Fibroblast of skin of left biceps (primary cell): ENCODE measurements around the gene SMAD3.
"Not testable (repeated sequence)": the region's sequence is repeated elsewhere in the genome, so short reads cannot be mapped to it uniquely, and the experiment has no call there.

Experiments
- DNase-seq, 2 experiments: peaks; one replicate each; pipeline ENCODE4 v3.0.0-alpha.2; 2013; ENCODE audit warnings: low read depth in 2 of 2

The SMAD3 gene

DNA sequence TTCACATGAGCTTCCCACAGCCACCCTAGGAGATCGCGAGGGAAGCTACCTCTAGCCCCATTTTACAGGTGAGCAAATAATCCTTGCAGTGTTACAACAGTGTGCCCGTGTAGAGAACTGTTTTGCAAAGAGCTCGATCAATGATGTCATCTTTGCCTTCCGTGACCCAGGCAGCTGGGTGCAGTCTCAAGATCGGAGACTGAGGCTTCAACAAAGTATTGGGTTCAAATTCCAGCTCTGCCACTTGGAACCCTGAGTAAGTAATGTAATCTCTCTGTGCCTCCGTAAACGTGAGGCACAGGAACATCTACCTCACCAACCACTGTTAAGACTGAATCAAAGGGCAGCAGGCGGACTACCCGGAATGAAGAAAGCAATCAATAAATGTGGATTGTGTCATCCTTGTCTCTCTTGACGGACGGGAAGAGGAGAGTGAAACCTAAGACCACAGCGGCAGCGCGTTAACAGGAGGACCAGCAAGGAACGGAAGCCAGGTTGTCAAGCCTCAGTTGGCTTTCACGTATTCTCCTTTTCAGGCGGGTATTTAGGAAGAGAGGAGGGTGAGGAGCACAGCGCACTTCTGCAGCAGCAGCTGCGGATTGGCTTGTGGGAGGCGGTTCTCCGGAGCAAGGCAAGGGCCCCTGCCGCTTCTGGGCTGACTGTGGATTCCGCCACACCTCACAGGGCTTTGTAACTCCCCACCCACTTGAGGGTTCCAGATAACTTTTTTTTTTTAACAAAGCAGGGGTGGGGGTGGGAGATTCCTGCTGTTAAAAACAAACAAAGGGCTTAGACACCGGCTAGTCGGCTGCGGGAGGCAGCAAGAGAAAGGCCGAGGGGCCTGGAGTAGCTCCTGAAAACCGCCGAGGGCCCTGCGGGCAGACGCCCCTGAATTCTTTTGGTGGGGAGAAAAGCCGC lies 1.5 kb upstream of the SMAD3 start:
- DNase-seq: no peak

DNA sequence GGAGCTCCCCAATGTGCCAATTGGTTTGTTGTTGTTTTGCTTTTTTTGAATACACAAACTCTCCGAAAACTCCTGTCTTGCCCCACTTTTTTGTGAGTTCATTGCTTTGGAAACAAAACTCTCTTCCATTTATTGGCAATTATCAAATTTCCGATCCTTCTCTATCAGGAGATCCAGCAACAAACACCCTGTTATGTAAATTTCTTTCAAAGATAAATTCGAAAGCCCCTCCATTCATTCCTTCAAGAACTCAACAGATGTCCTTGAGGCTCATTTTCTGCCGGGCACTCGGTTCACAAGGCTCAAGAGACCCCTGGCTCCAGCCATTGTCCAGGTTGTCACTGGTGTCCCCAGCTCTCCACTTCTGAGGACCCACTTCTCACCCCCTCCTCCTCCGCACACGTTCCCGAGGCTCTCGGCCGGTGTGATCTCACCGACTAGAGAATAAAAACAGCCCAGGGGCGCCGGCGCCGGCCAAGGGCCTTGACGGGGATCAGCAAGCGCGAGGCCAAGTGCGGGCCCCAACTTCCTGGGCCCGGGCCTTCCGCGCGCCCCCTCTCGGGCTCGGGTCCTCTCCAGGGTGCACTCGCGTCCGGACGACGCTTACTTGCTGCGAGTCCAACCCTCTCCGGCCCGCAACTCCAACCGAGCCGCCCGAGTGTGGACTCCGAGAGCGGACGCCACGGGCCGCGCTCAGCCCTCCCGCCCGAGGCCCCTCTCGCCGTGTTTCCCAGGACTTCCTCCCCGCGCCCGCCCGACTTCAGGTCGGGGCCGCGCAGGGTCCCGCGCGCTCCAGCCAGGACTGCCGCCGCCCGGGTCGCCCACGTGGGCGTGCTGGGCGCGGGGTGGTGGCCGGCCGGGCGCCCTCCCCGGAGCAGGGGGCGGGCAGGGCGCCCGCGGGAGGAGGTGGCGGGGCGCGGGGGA lies 533 bp upstream of the SMAD3 start:
- no peak for DNase-seq

DNA sequence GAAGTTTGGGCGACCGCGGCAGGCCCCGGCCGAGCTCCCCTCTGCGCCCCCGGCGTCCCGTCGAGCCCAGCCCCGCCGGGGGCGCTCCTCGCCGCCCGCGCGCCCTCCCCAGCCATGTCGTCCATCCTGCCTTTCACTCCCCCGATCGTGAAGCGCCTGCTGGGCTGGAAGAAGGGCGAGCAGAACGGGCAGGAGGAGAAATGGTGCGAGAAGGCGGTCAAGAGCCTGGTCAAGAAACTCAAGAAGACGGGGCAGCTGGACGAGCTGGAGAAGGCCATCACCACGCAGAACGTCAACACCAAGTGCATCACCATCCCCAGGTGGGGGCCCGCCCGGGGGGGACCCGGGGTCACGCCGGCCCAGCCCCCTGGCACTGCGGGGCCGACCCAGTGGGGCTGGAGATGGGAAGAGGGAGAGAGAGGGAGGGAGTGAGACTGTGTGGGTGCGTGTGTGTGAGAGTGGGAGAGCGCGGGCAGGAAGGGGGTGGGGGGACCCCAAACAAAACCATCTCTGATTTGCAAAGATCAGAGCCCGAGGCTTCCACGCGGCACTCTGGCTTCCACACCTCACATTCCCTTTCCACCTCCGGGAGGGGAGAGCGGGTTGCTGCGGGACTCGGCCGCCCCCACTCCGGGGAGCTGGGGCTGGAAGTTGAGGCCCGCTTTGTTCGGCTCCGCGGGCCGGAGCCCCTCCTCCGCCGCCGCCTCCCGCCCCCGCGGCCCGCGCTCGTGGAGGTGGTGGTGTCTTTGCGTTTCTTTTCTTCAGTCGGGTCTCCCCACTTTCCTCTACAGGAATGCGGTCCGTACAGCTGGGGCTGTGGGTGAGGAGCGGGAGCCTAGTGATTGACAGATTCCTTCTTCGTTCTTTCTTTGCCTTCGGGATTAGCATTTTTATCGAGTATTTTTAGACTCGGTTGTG lies 898 bp downstream of the SMAD3 start:
- DNase-seq: no peak

DNA sequence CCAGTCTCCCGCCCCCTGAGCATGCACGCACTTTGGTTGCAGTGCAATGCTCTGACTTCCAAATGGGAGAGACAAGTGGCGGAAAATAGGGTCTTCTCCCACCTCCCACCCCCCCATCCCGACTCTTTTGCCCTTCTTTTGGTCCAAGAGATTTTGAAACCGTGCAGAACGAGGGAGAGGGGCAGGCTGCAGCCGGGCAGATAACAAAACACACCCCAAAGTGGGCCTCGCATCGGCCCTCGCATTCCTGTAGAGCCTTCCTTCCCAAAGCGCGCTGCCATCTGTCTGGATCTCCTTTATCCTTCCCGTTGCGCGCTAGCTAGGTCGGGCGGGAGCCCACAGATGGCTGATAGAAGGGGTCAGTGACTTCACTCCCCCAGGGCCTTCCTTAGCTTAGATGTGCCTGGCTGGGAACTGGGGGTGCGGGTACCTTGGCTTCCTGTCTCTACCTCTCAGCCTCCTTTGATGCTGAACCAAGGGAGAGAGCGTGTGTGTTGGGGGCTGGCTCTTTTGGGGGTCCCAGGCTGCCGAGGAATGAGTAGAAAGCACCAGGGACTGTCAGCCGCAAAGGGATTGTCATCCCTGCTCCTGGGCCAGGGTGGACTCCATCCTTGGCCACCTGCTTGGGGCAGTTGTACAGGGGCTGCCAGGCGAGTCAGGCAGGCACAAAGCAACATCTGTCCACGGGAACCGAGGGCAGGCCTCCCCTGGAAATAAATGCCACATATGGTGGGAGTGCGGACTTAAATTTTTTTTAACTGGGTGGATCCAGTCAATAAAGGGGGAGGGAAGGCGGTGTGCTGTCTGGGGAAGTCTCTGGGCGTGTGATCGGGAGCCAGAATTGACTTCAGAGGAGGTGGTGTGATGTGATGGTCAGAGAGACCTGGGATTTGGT lies 1.8 kb downstream of the SMAD3 start:
- DNase-seq: no peak

DNA sequence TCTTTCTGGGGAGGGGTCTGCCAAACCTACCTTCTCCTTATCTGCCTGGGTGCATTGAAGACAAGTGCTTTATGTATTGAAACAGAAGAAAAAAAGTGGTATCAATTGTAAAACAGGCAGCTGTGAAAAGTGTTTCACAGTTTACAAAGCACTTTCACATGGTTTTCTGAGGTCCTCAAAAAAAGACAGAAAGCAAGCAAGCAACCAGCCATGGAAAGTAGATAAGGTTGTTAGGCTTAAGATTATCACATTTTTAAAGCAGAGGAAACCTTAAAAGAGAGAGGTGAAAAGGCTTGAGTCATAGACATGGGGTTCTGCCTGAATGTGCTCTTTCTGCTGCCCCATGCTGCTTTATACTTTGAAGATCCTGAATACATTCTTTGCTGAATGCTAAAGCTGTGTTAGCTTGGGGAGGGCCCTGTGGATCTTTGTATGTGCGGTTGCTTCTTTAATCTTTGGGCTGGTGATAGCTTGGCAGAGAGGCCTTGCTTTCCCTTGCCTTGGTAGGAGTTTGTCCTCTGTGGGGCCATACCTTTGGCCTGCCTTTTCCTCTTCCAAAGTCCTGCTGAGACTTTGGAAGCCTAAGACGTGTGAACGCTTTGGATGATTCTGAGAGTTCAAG lies 2.6 kb downstream of the SMAD3 start:
- no peak for DNase-seq

DNA sequence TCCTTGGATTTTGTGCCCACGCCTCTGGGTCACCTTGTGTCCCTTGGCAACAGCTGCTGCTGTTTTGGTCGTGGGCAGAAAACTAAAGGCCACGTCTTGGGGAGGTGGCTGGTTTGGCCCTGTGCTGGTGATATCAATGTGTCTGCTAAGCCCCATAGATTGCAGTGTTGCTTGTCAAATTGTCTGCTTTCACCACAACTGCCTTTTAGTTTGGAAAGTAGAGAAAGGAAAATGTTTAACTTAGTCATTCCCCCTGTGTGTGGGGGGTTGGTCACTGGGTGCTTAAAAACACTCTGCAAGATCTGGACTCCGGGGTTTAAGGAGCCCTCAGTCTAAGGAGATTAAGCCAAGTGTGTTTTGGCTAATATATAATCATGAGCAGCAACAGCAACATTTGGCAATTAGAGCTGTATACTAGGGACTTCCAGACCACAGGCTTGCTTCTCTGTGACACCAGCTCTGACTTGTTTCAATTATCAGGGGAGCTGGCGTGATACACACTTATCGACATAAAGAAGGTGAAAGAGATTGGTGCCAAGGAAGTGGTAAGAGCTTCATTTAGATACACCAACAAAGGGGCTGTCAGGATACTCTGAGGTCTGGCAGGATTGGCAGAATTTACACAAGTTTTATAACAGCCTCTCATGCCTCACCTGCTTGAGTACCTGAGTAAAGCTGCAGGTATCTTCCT lies 3.5 kb downstream of the SMAD3 start:
- DNase-seq: no peak

DNA sequence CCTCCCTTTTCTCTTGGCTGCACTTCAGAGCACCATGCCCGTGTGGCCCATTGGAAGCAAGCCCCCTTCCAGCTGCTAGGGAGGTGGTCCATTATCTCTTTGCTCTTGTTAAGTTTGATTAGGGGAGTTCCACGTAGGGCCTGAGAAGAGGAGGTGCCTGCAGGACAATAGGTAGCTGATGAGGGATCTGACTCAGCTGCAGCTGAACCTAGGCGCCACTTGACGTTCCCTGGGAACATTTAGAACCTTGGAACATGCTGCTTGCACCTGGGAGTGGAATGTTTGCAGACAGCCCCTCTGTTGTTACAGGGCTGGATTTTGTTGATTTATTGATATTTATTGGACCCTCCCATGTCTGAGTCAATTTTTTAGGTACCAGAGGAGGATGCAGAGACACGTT lies 4.7 kb downstream of the SMAD3 start:
- no peak for DNase-seq

DNA sequence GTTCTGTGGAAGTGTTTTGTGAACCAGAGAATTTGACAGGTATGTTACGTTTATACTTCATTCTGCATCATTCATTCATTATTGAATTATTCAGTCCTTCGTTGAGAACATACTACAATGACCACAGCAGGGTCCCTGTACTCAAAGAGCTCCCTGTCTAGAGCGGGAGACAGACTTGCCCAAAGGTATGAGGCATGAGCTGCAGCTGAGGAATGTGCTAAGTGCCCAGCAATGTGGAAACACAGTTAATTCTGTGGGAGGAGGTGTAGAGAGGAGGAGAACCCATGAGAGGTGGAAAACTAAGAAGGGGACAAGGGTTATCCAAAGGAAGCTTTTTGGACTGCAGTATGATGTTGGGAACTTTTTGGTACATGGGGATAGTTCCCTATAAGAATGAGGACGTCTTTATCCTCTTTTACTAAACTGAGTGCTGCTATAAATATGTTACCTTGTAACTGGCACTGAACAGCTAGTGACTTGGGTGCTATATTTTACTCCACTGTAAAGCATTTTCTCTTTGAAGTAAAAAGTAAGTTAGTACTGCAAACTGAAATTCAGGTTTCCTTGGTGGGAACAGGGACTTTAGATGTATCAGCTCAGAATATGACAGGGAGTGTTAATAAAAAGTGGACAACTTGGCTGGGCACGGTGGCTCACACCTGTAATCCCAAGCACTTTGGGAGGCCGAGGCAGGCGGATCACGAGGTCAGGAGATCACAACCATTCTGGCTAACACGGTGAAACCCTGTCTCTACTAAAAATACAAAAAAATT lies 5.7 kb downstream of the SMAD3 start:
- DNase-seq: no peak

DNA sequence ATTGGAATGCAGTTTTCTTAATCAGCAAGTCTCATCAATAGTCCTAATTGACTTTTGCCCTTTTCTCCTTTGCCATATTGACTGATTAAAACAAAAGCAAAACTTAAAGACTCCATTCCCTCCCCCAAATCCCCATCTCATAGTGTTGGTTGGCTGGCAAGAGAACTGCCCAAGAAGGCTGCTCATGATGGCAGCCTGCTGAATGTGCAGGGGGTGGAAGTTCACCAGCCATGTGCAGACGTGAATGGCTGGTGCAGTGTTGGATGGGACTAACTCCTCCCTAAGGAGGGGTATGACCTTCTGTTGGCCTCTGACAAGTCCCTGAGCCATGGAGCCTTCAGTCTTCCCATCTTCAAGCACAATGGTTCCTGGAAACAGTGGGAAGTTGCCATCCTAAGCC lies 7.0 kb downstream of the SMAD3 start:
- DNase-seq: no peak

DNA sequence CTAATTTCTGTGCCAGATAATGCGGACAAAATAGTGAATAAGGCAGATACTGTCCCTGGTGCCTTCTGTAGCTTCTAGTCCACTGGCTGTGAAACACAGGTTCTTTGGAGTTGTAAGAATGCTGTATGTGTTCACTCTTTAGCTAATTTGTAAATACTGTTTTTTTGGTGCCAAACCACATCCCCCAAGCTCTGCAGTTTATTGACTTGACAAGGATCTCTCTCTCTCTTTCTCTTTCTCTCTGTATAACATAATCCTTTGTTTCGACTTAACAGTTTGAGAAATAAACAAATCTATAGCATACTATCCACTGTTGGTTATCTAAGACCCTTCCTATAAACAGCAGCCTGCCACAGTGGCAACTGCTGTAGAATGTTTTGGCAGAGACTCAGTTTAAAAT lies 7.6 kb downstream of the SMAD3 start:
- no peak for DNase-seq

DNA sequence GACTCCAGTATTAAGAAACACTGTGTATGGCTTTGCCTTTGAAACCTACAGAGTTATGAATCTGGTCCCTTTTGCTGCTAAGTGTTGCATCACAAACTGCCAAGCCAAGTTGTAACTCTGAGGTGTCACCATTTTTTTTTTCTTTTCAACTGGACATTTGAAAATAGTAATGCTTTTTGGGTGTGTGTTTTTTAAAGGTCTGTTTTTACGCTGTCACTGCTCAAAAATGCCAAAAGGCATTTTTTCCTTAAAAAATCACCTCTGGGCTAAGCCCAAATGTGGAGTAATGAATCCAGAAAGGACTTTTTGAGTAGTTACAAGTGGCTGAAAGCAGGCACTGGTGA lies 9.5 kb downstream of the SMAD3 start:
- no peak for DNase-seq

DNA sequence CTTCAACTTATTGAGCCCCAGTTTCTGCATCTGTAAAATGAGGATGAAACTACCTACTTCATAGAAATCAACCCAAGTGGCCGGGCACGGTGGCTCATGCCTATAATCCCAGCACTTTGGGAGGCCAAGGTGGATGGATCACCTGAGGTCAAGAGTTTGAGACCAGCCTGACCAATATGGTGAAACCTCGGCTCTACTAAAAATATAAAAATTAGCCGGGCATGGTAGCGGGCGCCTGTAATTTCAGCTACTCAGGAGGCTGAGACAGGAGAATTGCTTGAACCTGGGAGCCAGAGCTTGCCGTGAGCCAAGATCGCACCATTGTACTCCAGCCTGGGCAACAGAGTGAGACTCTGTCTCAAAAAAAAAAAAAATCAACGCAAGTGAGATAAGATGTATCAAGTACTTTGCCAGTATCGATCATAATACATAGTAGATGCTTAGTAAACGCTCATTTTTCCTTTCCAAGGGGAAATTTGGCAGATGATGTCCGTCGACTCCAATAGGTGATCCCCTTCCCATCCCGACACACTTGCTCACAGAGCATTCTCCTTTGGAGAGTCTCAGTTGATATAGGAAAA lies 10.2 kb downstream of the SMAD3 start:
- not testable (repeated sequence) for DNase-seq

DNA sequence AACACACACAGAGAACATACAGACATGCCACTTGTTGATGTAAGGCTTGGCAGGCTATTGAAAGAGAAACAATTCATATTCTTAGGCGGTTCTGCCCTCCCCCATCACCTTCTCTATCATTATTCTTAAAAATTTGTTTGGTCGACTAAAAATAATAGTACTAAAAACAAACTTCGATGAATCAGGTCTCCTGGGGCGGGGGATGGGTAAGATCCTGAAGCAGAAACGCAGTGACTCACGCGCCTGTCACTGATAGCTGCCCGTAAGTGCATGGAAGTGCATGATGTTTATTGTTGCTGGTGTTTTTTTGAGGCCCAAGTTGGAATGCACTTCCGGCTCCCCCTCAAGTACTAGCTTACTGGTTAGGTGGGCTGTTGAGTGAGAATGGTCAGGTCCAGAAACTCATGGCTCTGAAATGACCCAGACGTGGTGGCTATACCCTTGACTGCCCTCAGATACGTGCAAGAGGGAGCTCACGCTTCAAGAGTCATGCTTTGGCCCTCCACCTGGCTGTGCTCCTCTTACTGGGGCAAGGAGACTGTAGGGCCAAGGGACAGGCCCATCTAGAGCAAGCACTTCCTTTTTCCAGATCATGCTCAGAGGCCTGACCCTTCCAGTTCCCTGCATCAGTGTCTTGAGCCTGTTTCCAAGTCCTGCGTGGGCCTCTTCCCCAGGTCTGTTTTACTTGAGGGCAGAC lies 10.9 kb downstream of the SMAD3 start:
- DNase-seq: no peak

DNA sequence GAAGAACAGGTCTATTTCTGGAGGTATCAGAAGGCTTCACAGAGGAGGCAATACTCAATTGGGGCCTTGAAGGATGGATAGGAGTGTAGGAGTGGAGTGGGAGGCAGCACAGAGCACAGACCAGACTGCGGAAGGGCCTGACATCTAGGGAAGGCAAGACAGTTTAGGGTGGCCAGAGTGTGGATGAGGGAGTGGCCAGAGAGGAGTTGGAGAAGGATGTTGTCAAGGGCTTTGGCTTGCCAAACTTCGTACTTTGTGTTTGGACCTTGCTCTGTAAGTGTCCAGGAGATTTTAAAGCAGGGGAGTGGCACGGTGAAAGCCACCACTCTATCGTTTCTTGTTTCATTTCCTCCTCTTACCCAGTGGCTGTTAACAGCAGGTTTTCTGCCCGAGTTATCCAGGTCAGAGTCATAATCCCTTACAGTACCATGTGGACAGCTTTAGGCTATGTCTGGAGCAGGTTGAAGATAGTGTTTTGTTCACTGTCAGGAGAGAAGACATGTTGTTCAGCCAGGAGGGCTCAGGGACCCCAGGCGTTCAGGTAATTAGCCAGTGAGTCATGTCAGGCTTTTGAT lies 12.3 kb downstream of the SMAD3 start:
- no peak for DNase-seq

DNA sequence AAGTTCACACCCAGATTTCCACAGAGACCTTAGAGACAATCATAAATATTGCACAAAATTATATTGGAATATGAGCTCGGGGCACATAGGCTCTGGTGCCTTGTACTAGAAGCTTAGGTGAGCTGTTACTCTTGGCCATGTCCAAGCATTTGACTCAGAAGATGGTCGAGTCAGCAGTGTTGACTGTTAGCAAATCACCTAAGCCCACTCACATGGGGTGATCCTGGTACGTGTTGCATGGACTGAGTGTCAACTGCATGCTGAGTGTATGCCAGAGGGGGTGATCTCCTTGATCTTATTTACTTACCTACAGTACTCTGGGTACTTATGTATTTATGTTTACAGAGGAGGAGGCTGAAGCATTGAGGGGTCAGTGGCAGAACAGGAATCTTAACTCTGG lies 14.0 kb downstream of the SMAD3 start:
- no peak for DNase-seq

DNA sequence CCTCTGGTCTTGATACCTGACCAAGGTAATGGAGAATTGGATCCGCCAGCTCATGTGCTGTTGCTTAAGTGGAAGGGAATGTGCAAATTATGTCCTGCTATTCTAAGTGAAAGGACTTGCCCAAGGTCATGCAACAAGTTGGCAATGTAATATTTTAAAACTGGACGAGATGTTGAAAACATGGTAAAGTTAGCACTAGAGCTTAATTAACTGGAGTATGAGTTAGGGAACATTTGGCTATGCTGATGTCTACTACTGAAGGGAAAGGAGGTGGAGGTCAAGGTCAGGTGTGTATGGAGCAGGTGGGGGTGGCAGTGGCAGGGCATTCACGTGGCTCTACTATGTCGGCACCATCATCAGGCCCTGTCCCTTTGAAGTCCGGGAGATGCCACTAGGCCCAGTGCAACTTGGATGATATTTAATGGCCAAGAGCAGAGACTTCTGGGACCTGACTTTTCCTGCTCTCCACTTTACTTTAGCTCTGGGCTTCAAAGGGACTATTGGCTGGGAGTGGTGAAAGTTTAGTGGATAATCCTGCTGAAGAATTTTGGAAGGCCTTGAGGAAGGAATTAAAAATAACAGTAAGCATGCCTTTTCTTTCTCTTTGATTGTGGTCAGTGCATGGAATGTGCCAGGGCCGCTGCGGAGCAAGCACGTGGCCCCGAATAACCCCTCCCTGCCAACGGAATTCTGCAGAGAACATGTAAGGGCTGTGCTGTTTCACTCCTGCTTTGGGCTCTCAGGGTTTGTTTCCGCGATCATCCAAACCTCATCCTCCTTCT lies 14.9 kb downstream of the SMAD3 start:
- DNase-seq: no peak
